Frontal cortex (tissue), 4 donors: ENCODE results near the gene LSM14A. TPM values are rescaled to one million over a fixed set of nuclear protein-coding genes. Genes with fewer than 3 reads are reported as not detected.
"Not testable (repeated sequence)": the region's sequence is repeated elsewhere in the genome, so short reads cannot be mapped to it uniquely, and the experiment has no call there.

Experiments
- DNase-seq, 2 donors: peaks; one replicate each; pipeline ENCODE4 v3.0.0; 2012; ENCODE audit warnings: low spot score in 2 of 2
- FAIRE-seq: peaks from 2 replicates; lab custom pipeline; 2012; peaks lifted over from hg19 to GRCh38; lab: Jason Lieb, UNC
- total RNA-seq: library from RNA; depleted of rRNA; stranded (reverse); fragments of >200 nt; gene quantifications from one replicate; pipeline ENCODE4 v1.2.3, GENCODE V29; 2014
- donor health status: control.
- donor health status: control.
- donor health status: control.

Gene LSM14A
- total RNA-seq, 1 donor from 2014 or later: 68.1 TPM

GRCh38 chr19:34154401-34154800 is 17.9 kb upstream of the LSM14A start:
- no peak for FAIRE-seq

GRCh38 chr19:34155686-34156085 is 16.6 kb upstream of the LSM14A start:
- no peak for FAIRE-seq

More at GRCh38 chr19:34154401-34154800, 17.9 kb upstream of the LSM14A start:
- no peak for DNase-seq

GRCh38 chr19:34158966-34159365 is 13.3 kb upstream of the LSM14A start:
- DNase-seq, FAIRE-seq: not testable (repeated sequence)

More at GRCh38 chr19:34155686-34156085, 16.6 kb upstream of the LSM14A start:
- no peak for DNase-seq

- DNase-seq, FAIRE-seq: not testable (repeated sequence)
Measured at GRCh38 chr19:34159541-34159940, 12.8 kb upstream of the LSM14A start.

GRCh38 chr19:34161902-34162301 is 10.4 kb upstream of the LSM14A start:
- not testable (repeated sequence) for DNase-seq, FAIRE-seq

GRCh38 chr19:34165295-34165738 is 7.0 kb upstream of the LSM14A start:
- FAIRE-seq (no peak), DNase-seq (no peak)

GRCh38 chr19:34169475-34170199 is 2.7 kb upstream of the LSM14A start:
- not testable (repeated sequence) for FAIRE-seq

GRCh38 chr19:34171539-34171876 is 796 bp upstream of the LSM14A start:
- FAIRE-seq: no peak

More at GRCh38 chr19:34169475-34170199, 2.7 kb upstream of the LSM14A start:
- DNase-seq: not testable (repeated sequence)

GRCh38 chr19:34172661-34173192 is 423 bp downstream of the LSM14A start:
- DNase-seq (no peak), FAIRE-seq (no peak)

More at GRCh38 chr19:34171539-34171876, 796 bp upstream of the LSM14A start:
- DNase-seq: peak in 1 of 2 donors; percentile 49

- peak in 1 of 2 donors; percentile 20 for DNase-seq
- FAIRE-seq: no peak
Measured at GRCh38 chr19:34173193-34173956, 1.1 kb downstream of the LSM14A start.

- DNase-seq, FAIRE-seq: not testable (repeated sequence)
Measured at GRCh38 chr19:34175173-34175572, 2.9 kb downstream of the LSM14A start.

GRCh38 chr19:34176581-34176980 is 4.3 kb downstream of the LSM14A start:
- DNase-seq (no peak), FAIRE-seq (no peak)

- FAIRE-seq: no peak
- no peak for DNase-seq
Measured at GRCh38 chr19:34178274-34178610, 5.9 kb downstream of the LSM14A start.

GRCh38 chr19:34179066-34179465 is 6.8 kb downstream of the LSM14A start:
- no peak for DNase-seq
- no peak for FAIRE-seq

GRCh38 chr19:34180273-34180672 is 8.0 kb downstream of the LSM14A start:
- FAIRE-seq (no peak), DNase-seq (no peak)

GRCh38 chr19:34180709-34181108 is 8.4 kb downstream of the LSM14A start:
- no peak for DNase-seq
- FAIRE-seq: no peak

GRCh38 chr19:34181111-34181864 is 9.0 kb downstream of the LSM14A start:
- FAIRE-seq (no peak), DNase-seq (no peak)

- FAIRE-seq (no peak), DNase-seq (no peak)
Measured at GRCh38 chr19:34182125-34182524, 9.8 kb downstream of the LSM14A start.

GRCh38 chr19:34184880-34185491 is 12.7 kb downstream of the LSM14A start:
- DNase-seq: no peak
- FAIRE-seq: no peak

- no peak for FAIRE-seq
Measured at GRCh38 chr19:34186205-34186604, 13.9 kb downstream of the LSM14A start.

More at GRCh38 chr19:34186205-34186604, 13.9 kb downstream of the LSM14A start:
- no peak for DNase-seq
